B cell (primary cell): ENCODE measurements around the gene FABP3. TPM values are rescaled to one million over a fixed set of nuclear protein-coding genes. Genes with fewer than 3 reads are reported as not detected.
A peak's percentile ranks its signal among the peaks of the same experiment; 100 is the strongest.

Experiments
- ATAC-seq: fragments of 200-7000 bp; cut with Tn5 transposase; one replicate; pipeline ENCODE4 v1.10.0; 2021; ENCODE audit warnings: low read depth, mild to moderate bottlenecking, moderate number of reproducible peaks, moderate library complexity
- CTCF ChIA-PET: fragments of 350-600 bp; sonication (Branson Sonifier 250); formaldehyde crosslinking; loops from one replicate; lab custom pipeline; 2021; ENCODE audit warnings: antibody characterized with exemption, inconsistent platforms; lab: Charles Lee
- POLR2A ChIA-PET: fragments of 350-600 bp; sonication (Branson Sonifier 250); formaldehyde crosslinking; loops from one replicate; lab custom pipeline; 2021; ENCODE audit warnings: antibody characterized with exemption; lab: Charles Lee
- DNase-seq: peaks from one replicate; pipeline ENCODE4 v3.0.0; 2013
- H2AFZ ChIP-seq: 2 replicates; pipeline ENCODE4 v1.6.1; 2012; ENCODE audit warnings: mild to moderate bottlenecking, low read depth, low read length; ENCODE audit not compliant: insufficient read depth, poor library complexity, severe bottlenecking
- H3K27ac ChIP-seq, 2 donors: 1 replicate in 1 of 2; 2 replicates in 1 of 2; pipeline ENCODE4 v1.5.1; 2012 to 2013; ENCODE audit warnings: low read length in 2 of 2, mild to moderate bottlenecking in 2 of 2, moderate library complexity in 1 of 2
- H3K27me3 ChIP-seq, 4 experiments: fragments of 200-600 bp in 1 of 4; sonication (generic) in 1 of 4; replicated peaks in 1 of 4; 1 replicate in 2 of 4; 2 replicates in 2 of 4; pipeline versions ENCODE4 v1.6.1 to v1.7.0; 2013 to 2016; ENCODE audit warnings: low read length in 3 of 4, mild to moderate bottlenecking in 2 of 4, mixed read lengths in 1 of 4, moderate library complexity in 1 of 4; ENCODE audit not compliant: insufficient read depth in 4 of 4, control insufficient read depth in 3 of 4; ENCODE audit errors: control extremely low read depth in 1 of 4
- H3K36me3 ChIP-seq, 2 experiments: replicated peaks in 1 of 2; 1 replicate in 1 of 2; 2 replicates in 1 of 2; pipeline versions ENCODE4 v1.6.1 to v1.7.1; 2013; ENCODE audit warnings: low read length in 1 of 2; ENCODE audit not compliant: insufficient read depth in 2 of 2, control insufficient read depth in 1 of 2; ENCODE audit errors: control extremely low read depth in 1 of 2, extremely low read depth in 1 of 2
- H3K4me1 ChIP-seq, 2 donors: fragments of 200-600 bp in 1 of 2; sonication (generic) in 1 of 2; 1 replicate in 1 of 2; 2 replicates in 1 of 2; pipeline versions ENCODE4 v1.5.1 to v1.6.1; 2013 to 2017; ENCODE audit warnings: low read length in 2 of 2; ENCODE audit not compliant: control insufficient read depth in 2 of 2, insufficient read depth in 2 of 2
- H3K4me2 ChIP-seq: replicated peaks from 2 replicates; pipeline ENCODE3; 2012; ENCODE audit warnings: mild to moderate bottlenecking, low read depth, low read length; ENCODE audit not compliant: poor library complexity, severe bottlenecking
- H3K4me3 ChIP-seq, 5 experiments: fragments of 200-600 bp in 1 of 5; sonication (generic) in 1 of 5; 1 replicate in 3 of 5; 2 replicates in 2 of 5; pipeline versions ENCODE4 v1.5.1 to v1.7.0; 2011 to 2016; ENCODE audit warnings: low read length in 4 of 5, mild to moderate bottlenecking in 4 of 5, low read depth in 2 of 5, control low read depth in 1 of 5, moderate library complexity in 1 of 5; ENCODE audit not compliant: insufficient read depth in 1 of 5; ENCODE audit errors: control extremely low read depth in 1 of 5, extremely low read depth in 1 of 5
- H3K79me2 ChIP-seq: fragments of 200-600 bp; sonication (generic); one replicate; pipeline ENCODE4 v1.6.0; 2016; ENCODE audit warnings: low read length; ENCODE audit not compliant: control insufficient read depth, insufficient read depth
- H3K9ac ChIP-seq: fragments of 200-600 bp; sonication (generic); 2 replicates; pipeline ENCODE4 v1.6.1; 2017; ENCODE audit warnings: mild to moderate bottlenecking, low read length, moderate library complexity
- H3K9me3 ChIP-seq, 3 donors: one replicate each; pipeline versions ENCODE4 v1.6.1 to v1.7.1; 2013; ENCODE audit warnings: low read length in 2 of 3; ENCODE audit not compliant: control insufficient read depth in 2 of 3, insufficient read depth in 1 of 3; ENCODE audit errors: control extremely low read depth in 1 of 3
- H4K20me1 ChIP-seq: 2 replicates; pipeline ENCODE4 v1.6.0; 2012; ENCODE audit warnings: mild to moderate bottlenecking, low read length; ENCODE audit not compliant: insufficient read depth, control insufficient read depth, poor library complexity, severe bottlenecking
- H3K27ac Mint-ChIP-seq: one replicate; pipeline ENCODE4 v1.8.0; 2021; ENCODE audit warnings: mixed read lengths
- H3K27me3 Mint-ChIP-seq: one replicate; pipeline ENCODE4 v1.8.0; 2021; ENCODE audit warnings: mixed read lengths
- H3K4me1 Mint-ChIP-seq: one replicate; pipeline ENCODE4 v1.8.0; 2021; ENCODE audit warnings: mixed read lengths
- H3K4me3 Mint-ChIP-seq: one replicate; pipeline ENCODE4 v1.8.0; 2021; ENCODE audit warnings: mixed read lengths
- H3K9me3 Mint-ChIP-seq: one replicate; pipeline ENCODE4 v1.8.0; 2022; ENCODE audit warnings: mixed read lengths; ENCODE audit not compliant: insufficient read depth
- EZH2 ChIP-seq: IDR thresholded peaks from 2 replicates; pipeline ENCODE4 v1.6.1; 2012; ENCODE audit warnings: borderline replicate concordance, low read depth, mild to moderate bottlenecking, moderate library complexity, low read length; ENCODE audit not compliant: insufficient read depth, poor library complexity, severe bottlenecking
- WGBS: methylation state at CpG from one replicate; pipeline ENCODE4 v1.1.5; 2013; ENCODE audit warnings: missing lambda C conversion rate; ENCODE audit not compliant: insufficient coverage; 5-methylcytosine and 5-hydroxymethylcytosine counted together
- intact Hi-C: fragments of 100-400 bp; cut with micrococcal nuclease; formaldehyde crosslinking; loops from one replicate; pipeline ENCODE4 v1.10.0; 2022
- polyA plus RNA-seq: library from polyadenylated mRNA; depleted of rRNA; stranded (reverse); fragments of >200 nt; gene quantifications from 2 replicates; pipeline ENCODE4 v1.2.3, GENCODE V29; 2012
- total RNA-seq, 2 donors: library from RNA; stranded (reverse); fragments of 120-200 nt in 1 of 2; gene quantifications; 1 replicate in 1 of 2; 2 replicates in 1 of 2; pipeline versions ENCODE4 v1.2.3 to v1.2.4, GENCODE V29; 2013 to 2022
- TF ChIP-seq, protein P1 (sequence below): fragments of 200-600 bp; IDR thresholded peaks from one replicate; pipeline ENCODE4 v1.8.0; 2022; ENCODE audit warnings: antibody characterized with exemption, mild to moderate bottlenecking

The FABP3 gene
- total and polyA plus RNA-seq, 2 donors (not counting 1 experiment from before 2014, with no cell fraction given): not detected

- intact Hi-C loops: no loop called here
- Mint-ChIP-seq H3K4me1 (no peaks in the 10 kb centered on the region), H3K27ac (no peak overlapping the region), H3K4me3 (no peak overlapping the region), H3K27me3 (no peaks in the 10 kb centered on the region), H3K9me3 (no peaks in the 10 kb centered on the region)
- no peaks in the 10 kb centered on the region for H3K4me1 ChIP-seq
- no peak overlapping the region for H3K4me3 ChIP-seq
- POLR2A ChIA-PET: no interaction called here
- H3K36me3 ChIP-seq: peaks cover 20 to 44% of the 10 kb centered on the region in 2 experiments
- DNase-seq: no peak
- no peak overlapping the region for H3K27ac ChIP-seq
- ATAC-seq: no peak
- H3K4me2 ChIP-seq: no peak overlapping the region
- no peaks in the 10 kb centered on the region for H3K79me2 ChIP-seq
- no CpG with 5 or more reads among the region's 3 CpGs for WGBS
- H3K27me3 ChIP-seq: no peaks in the 10 kb centered on the region
- H4K20me1 ChIP-seq: no peaks in the 10 kb centered on the region
- H3K9me3 ChIP-seq: no peaks in the 10 kb centered on the region
- TF ChIP-seq, protein P1, sequence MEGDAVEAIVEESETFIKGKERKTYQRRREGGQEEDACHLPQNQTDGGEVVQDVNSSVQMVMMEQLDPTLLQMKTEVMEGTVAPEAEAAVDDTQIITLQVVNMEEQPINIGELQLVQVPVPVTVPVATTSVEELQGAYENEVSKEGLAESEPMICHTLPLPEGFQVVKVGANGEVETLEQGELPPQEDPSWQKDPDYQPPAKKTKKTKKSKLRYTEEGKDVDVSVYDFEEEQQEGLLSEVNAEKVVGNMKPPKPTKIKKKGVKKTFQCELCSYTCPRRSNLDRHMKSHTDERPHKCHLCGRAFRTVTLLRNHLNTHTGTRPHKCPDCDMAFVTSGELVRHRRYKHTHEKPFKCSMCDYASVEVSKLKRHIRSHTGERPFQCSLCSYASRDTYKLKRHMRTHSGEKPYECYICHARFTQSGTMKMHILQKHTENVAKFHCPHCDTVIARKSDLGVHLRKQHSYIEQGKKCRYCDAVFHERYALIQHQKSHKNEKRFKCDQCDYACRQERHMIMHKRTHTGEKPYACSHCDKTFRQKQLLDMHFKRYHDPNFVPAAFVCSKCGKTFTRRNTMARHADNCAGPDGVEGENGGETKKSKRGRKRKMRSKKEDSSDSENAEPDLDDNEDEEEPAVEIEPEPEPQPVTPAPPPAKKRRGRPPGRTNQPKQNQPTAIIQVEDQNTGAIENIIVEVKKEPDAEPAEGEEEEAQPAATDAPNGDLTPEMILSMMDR: no peak
- no peak for TF ChIP-seq EZH2
- no peak overlapping the region for H3K9ac ChIP-seq
- CTCF ChIA-PET: no interaction called here
- H2AFZ ChIP-seq: no peak overlapping the region
These were observed 18.6 kb downstream of the FABP3 start for GRCh38 chr1:31354283-31354682.

DNA sequence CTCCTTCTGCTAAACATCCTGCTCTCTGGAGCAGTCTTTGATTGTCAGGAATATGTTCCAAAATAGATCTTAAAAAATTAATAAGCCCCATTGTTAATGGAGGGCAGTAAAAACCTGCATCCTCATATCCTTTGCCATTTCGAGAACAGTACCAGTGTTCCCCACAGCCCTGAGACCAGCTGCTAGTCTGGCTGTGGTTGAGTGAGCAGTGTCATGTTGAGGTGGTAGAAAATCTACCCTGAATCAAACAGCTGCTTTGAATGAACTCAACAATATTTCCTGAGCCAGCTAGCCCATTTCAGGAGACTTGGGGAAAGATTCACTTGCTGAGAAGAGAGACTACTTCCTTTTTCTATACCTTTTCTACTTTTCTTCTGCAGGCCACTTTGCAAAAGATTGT is 24.4 kb downstream of the FABP3 start:
- DNase-seq (peak; percentile 23), ATAC-seq (peak; percentile 56)
- Histone ChIP-seq H3K4me3 (no peak overlapping the region), H3K79me2 (no peaks in the 10 kb centered on the region), H3K4me2 (no peak overlapping the region), H3K36me3 (peaks cover 1 to 34% of the 10 kb centered on the region in 2 experiments), H3K4me1 (peaks cover 9 to 12% of the 10 kb centered on the region in 2 donors), H3K9ac (no peak overlapping the region), H3K27ac (peak overlapping the region in 1 of 2 donors; percentile 38), H4K20me1 (no peaks in the 10 kb centered on the region), H2AFZ (no peak overlapping the region), H3K9me3 (no peaks in the 10 kb centered on the region), H3K27me3 (no peaks in the 10 kb centered on the region)
- Mint-ChIP-seq H3K27me3 (no peaks in the 10 kb centered on the region), H3K4me3 (no peak overlapping the region), H3K9me3 (no peaks in the 10 kb centered on the region), H3K27ac (no peak overlapping the region), H3K4me1 (peaks cover 11% of the 10 kb centered on the region)
- WGBS: no CpG with 5 or more reads among the region's 1 CpG
- no peak for TF ChIP-seq EZH2
- TF ChIP-seq, protein P1: no peak
- ChIA-PET CTCF (interaction anchor here (0.8 to 1.0 kb wide), 2 partner anchors 52 to 163 kb away, joined by 3 read pairs; partner anchors contain the start of genes SNRNP40 and ZCCHC17), POLR2A (no interaction called here)
- intact Hi-C loops: no loop called here
